GM20431 (cell line): ENCODE measurements around the gene PRICKLE1.

Source experiments
- in situ Hi-C: fragments of 300-500 bp; cut with MseI, MboI; formaldehyde crosslinking; loops from one replicate; pipeline ENCODE4 v1.15.0; 2020; ENCODE audit warnings: low sequenced_read_pairs; ENCODE audit not compliant: unreplicated experiment

Gene PRICKLE1

GRCh38 chr12:42589465-42590329 is at the start of gene PRICKLE1:
Gene PRICKLE1, minus strand, starts transcription at chr12:42589746. Its CDS starts 117,230 bp downstream, at chr12:42472516.
- in situ Hi-C loops: no loop called here

- in situ Hi-C loops: no loop called here
These were observed 49.2 kb upstream of the PRICKLE1 start for GRCh38 chr12:42638697-42639096.

GRCh38 chr12:42638011-42638410 is 48.5 kb upstream of the PRICKLE1 start:
- in situ Hi-C loops: no loop called here

- in situ Hi-C loops: no loop called here
These were observed 47.4 kb upstream of the PRICKLE1 start for GRCh38 chr12:42636993-42637392.

- in situ Hi-C loops: no loop called here
These were observed 44.0 kb upstream of the PRICKLE1 start for GRCh38 chr12:42633594-42633993.

GRCh38 chr12:42631513-42631912 is 42.0 kb upstream of the PRICKLE1 start:
- in situ Hi-C loops: no loop called here

- in situ Hi-C loops: no loop called here
These were observed 40.8 kb upstream of the PRICKLE1 start for GRCh38 chr12:42630314-42630713.

GRCh38 chr12:42627151-42627550 is 37.6 kb upstream of the PRICKLE1 start:
- in situ Hi-C loops: no loop called here

GRCh38 chr12:42625611-42626010 is 36.1 kb upstream of the PRICKLE1 start:
- in situ Hi-C loops: no loop called here

- in situ Hi-C loops: no loop called here
These were observed 28.1 kb upstream of the PRICKLE1 start for GRCh38 chr12:42617622-42618021.

- in situ Hi-C loops: no loop called here
These were observed 25.5 kb upstream of the PRICKLE1 start for GRCh38 chr12:42615006-42615405.

GRCh38 chr12:42612231-42612613 is 22.7 kb upstream of the PRICKLE1 start:
- in situ Hi-C loops: no loop called here

- in situ Hi-C loops: no loop called here
These were observed 22.2 kb upstream of the PRICKLE1 start for GRCh38 chr12:42611571-42612230.

- in situ Hi-C loops: no loop called here
These were observed 20.1 kb upstream of the PRICKLE1 start for GRCh38 chr12:42609605-42610004.

GRCh38 chr12:42608196-42608825 is 18.8 kb upstream of the PRICKLE1 start:
- in situ Hi-C loops: no loop called here

GRCh38 chr12:42607584-42608058 is 18.1 kb upstream of the PRICKLE1 start:
- in situ Hi-C loops: no loop called here

GRCh38 chr12:42606471-42606870 is 16.9 kb upstream of the PRICKLE1 start:
- in situ Hi-C loops: no loop called here

- in situ Hi-C loops: no loop called here
These were observed 16.1 kb upstream of the PRICKLE1 start for GRCh38 chr12:42605685-42606084.

- in situ Hi-C loops: no loop called here
These were observed 13.9 kb upstream of the PRICKLE1 start for GRCh38 chr12:42603246-42603990.

GRCh38 chr12:42593874-42594273 is 4.3 kb upstream of the PRICKLE1 start:
- in situ Hi-C loops: no loop called here
